Thoracic aorta (tissue), 2 donors: ENCODE measurements around the gene CENPB. TPM values are rescaled to one million over a fixed set of nuclear protein-coding genes. Genes with fewer than 3 reads are reported as not detected.

Source experiments
- ATAC-seq: fragments of 150-250 bp; one replicate; pipeline ENCODE4 v1.8.0; 2017; ENCODE audit warnings: low read depth; ENCODE audit not compliant: insufficient number of reproducible peaks, low FRiP score
- DNase-seq: peaks from one replicate; pipeline ENCODE4 v3.0.0-alpha.2; 2020; ENCODE audit warnings: low spot score
- H3K27ac ChIP-seq, 2 donors: fragments of 200-600 bp; sonication (generic); 1 replicate in 1 of 2; 2 replicates in 1 of 2; pipeline ENCODE4 v1.5.1; 2016; ENCODE audit warnings: mild to moderate bottlenecking in 2 of 2, moderate library complexity in 2 of 2
- H3K27me3 ChIP-seq: fragments of 200-600 bp; sonication (generic); replicated peaks from 2 replicates; pipeline ENCODE4 v1.6.0; 2016; ENCODE audit warnings: mild to moderate bottlenecking; ENCODE audit not compliant: insufficient read depth
- H3K36me3 ChIP-seq: fragments of 200-600 bp; sonication (generic); one replicate; pipeline ENCODE4 v1.5.1; 2016
- H3K4me1 ChIP-seq, 2 donors: fragments of 200-600 bp; sonication (generic); 1 replicate in 1 of 2; 2 replicates in 1 of 2; pipeline versions ENCODE4 v1.5.1 to v1.6.0; 2016; ENCODE audit warnings: low read depth in 2 of 2, mild to moderate bottlenecking in 1 of 2; ENCODE audit not compliant: control insufficient read depth in 1 of 2
- H3K4me3 ChIP-seq: fragments of 200-600 bp; sonication (generic); 2 replicates; pipeline ENCODE4 v1.5.1; 2016; ENCODE audit warnings: mild to moderate bottlenecking
- H3K9me3 ChIP-seq: fragments of 200-600 bp; sonication (generic); 2 replicates; pipeline ENCODE4 v1.5.1; 2016
- CTCF ChIP-seq: fragments of 200-600 bp; sonication (generic); IDR thresholded peaks from one replicate; pipeline ENCODE4 v1.5.1; 2019; ENCODE audit warnings: antibody characterized with exemption
- total RNA-seq, 2 donors: library from RNA; depleted of rRNA; stranded (reverse); fragments of >200 nt; gene quantifications; one replicate each; pipeline versions ENCODE4 v1.1.0 to v1.2.3, GENCODE V29; 2016

CENPB gene
- total RNA-seq, 2 donors from 2014 or later = 97.2 to 114 TPM

- H3K4me3 ChIP-seq = peak overlapping the region; percentile 73
- H3K27me3 ChIP-seq = no peaks in the 10 kb centered on the region
- H3K4me1 ChIP-seq = peaks cover 0 to 23% of the 10 kb centered on the region in 2 donors
- H3K9me3 ChIP-seq = no peaks in the 10 kb centered on the region
- DNase-seq (no peak), ATAC-seq (no peak)
- no peak overlapping the region for H3K27ac ChIP-seq
- H3K36me3 ChIP-seq = no peaks in the 10 kb centered on the region
- no peak for TF ChIP-seq CTCF
These were observed 35.2 kb downstream of the CENPB start for GRCh38 chr20:3751305-3751674.

GRCh38 chr20:3749689-3750531 is 36.6 kb downstream of the CENPB start:
- DNase-seq (no peak), ATAC-seq (no peak)
- no peak overlapping the region for H3K4me3 ChIP-seq
- no peaks in the 10 kb centered on the region for H3K36me3 ChIP-seq
- peak; percentile 76 for TF ChIP-seq CTCF
- H3K27me3 ChIP-seq = no peaks in the 10 kb centered on the region
- H3K9me3 ChIP-seq = no peaks in the 10 kb centered on the region
- no peak overlapping the region for H3K27ac ChIP-seq
- peaks cover 0 to 23% of the 10 kb centered on the region in 2 donors for H3K4me1 ChIP-seq

GRCh38 chr20:3749087-3749688 is 37.4 kb downstream of the CENPB start:
- Histone ChIP-seq H3K36me3 (no peaks in the 10 kb centered on the region), H3K27ac (no peak overlapping the region), H3K27me3 (no peaks in the 10 kb centered on the region), H3K9me3 (no peaks in the 10 kb centered on the region), H3K4me3 (no peak overlapping the region), H3K4me1 (peaks cover 0 to 23% of the 10 kb centered on the region in 2 donors)
- TF ChIP-seq CTCF = no peak
- no peak for ATAC-seq
- no peak for DNase-seq

- Histone ChIP-seq H3K4me1 (peaks cover 0 to 23% of the 10 kb centered on the region in 2 donors), H3K27me3 (no peaks in the 10 kb centered on the region), H3K9me3 (no peaks in the 10 kb centered on the region), H3K27ac (no peak overlapping the region), H3K4me3 (no peak overlapping the region), H3K36me3 (no peaks in the 10 kb centered on the region)
- ATAC-seq (no peak), DNase-seq (no peak)
- no peak for TF ChIP-seq CTCF
These were observed 38.5 kb downstream of the CENPB start for GRCh38 chr20:3748073-3748472.

GRCh38 chr20:3747471-3747870 is 39.1 kb downstream of the CENPB start:
- no peak for DNase-seq
- TF ChIP-seq CTCF = no peak
- Histone ChIP-seq H3K36me3 (no peaks in the 10 kb centered on the region), H3K27me3 (no peaks in the 10 kb centered on the region), H3K4me1 (peaks cover 0 to 22% of the 10 kb centered on the region in 2 donors), H3K9me3 (no peaks in the 10 kb centered on the region), H3K27ac (no peak overlapping the region), H3K4me3 (no peak overlapping the region)
- no peak for ATAC-seq
